ENCODE data around the gene PF4V1.
"Not testable (repeated sequence)": the region's sequence is repeated elsewhere in the genome, so short reads cannot be mapped to it uniquely, and the experiment has no call there.

Gene PF4V1

DNA sequence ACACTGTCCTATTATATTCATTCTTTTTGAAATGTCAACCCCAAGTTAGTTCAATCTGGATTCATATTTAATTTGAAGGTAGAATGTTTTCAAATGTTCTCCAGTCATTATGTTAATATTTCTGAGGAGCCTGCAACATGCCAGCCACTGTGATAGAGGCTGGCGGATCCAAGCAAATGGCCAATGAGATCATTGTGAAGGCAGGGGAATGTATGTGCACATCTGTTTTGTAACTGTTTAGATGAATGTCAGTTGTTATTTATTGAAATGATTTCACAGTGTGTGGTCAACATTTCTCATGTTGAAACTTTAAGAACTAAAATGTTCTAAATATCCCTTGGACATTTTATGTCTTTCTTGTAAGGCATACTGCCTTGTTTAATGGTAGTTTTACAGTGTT, 17.7 kb downstream of the PF4V1 start:
- DNase-seq (ENCODE audit: low read depth) = no peak

GRCh38 chr4:73871511-73872310, 18.6 kb downstream of the PF4V1 start:
- no peak for DNase-seq (ENCODE audit: low read depth)

- no peak for DNase-seq (ENCODE audit: low read depth)
Measured at GRCh38 chr4:73872316-73873108, 19.4 kb downstream of the PF4V1 start.

GRCh38 chr4:73874386-73874785, 21.3 kb downstream of the PF4V1 start:
- no peak for DNase-seq (ENCODE audit: low read depth)

GRCh38 chr4:73875401-73875800, 22.3 kb downstream of the PF4V1 start:
- no peak for DNase-seq (ENCODE audit: low read depth)

DNA sequence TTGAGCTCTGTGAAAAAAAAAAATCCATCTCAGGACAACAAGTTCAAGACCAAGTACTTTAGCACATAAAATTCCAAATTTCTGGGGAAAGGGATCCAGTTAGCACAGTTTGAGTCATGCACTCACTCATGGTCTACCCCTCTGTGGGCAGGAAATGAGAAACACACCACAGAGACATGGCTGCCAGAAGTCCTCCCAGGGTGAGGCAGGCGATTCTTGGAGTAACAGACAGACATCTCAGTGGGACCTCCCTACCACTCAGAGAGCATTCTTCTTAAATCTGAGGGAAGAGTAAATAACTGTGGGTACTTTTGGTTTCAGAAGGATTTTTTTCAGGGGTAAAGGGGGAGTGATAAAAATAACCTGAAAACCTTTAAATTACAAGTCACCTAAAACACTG, 30.2 kb downstream of the PF4V1 start:
- no peak for DNase-seq (ENCODE audit: low read depth)

DNA sequence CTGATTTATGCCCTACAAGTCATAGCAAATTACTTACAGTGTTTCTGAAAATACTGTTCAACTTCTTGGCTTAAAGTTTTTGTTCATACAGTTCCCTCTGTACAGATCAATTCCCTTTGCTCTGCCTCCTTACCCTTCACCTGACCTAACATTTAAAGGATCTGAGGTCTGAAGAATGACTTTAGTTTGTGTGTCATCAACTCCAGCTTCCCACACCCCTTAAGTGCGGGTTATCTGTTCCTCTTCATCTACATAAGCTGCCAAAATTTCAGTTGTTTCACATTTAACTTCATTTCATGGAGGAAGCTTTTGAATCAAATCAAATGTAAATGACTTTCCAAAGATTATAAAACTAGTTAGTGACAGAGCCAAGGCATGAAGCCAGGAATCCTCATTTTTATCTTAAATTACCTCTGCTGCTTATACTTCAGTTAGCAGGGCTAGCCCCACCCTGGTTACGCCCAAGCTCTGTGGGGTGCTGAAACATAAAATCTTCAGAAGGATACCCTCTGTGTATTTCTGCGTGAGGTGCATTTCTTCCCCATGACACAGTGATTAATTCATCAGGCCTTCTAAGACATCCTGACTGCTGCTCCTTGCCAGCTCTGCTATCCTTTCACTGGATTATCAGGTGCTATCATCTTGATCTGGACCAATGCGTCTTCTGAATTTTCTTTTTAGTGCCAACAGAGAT, 32.6 kb downstream of the PF4V1 start:
- no peak for DNase-seq (ENCODE audit: low read depth)

DNA sequence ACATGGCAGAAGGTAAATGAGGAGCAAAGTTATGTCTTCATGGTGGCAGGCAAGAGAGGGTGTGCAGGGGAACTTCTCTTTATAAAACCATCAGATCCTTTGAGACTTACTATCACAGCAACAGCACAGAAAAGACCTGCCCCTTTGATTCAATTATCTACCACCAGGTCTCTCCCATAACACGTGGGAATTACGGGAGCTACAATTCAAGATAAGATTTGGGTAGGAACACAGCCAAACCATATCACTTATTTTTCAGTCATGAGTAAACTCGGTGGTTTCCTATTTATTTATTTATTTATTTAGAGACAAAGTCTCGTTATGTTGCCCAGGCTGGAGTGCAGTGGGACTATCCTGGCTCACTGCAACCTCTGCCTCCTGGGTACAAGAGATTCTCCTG, 38.2 kb downstream of the PF4V1 start:
- DNase-seq (ENCODE audit: low read depth) = no peak

DNA sequence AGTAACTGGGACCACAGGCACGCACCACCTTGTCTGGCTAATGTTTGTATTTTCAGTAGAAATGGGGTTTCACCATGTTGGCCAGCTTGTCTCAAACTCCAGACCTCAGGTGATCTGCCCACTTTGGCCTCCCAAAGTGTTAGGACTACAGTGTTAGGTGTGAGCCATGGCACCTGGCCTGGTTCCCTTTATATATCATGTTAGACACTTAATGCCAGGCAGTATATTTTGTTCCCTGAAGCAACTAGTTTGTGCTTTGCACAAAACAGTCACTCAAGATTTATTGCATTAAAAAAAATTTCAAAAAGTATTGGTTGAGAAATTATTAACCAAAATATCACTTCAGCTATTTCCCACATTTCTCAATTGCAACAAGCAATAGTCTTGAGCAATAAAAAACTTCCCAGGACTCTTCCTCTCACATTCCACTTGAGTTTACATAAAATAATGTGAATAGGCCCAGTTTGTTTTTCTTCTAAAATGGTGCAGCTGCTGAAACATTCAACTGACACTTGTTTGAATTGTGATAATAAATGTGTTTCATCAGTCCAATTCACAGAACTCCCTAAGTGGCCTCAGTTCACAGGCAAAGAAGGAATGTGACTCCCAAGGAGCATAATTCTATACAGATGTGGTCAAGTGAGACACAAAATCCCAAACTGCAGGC, 38.8 kb downstream of the PF4V1 start:
- no peak for DNase-seq (ENCODE audit: low read depth)

GRCh38 chr4:73892966-73893365, 39.9 kb downstream of the PF4V1 start:
- no peak for DNase-seq (ENCODE audit: low read depth)

DNA sequence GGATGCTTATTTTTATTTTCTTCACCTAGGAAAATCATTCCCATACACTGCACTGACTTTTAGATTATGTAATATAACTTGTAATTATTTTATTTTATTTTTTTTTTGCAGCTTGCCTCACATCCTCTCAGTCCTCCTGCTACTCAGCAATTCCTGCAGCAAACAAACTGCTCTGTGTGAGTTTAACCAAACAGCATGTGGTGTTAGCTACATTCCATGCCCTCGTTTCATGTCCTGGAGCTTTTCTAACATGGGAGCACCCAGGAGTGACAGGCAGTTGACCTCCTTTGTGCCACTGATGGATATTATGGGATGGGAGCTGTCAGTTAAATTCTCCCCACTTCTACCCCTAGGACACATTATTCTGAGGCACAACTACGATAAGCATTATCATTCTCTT, 40.9 kb downstream of the PF4V1 start:
- no peak for DNase-seq (ENCODE audit: low read depth)

- DNase-seq (ENCODE audit: low read depth) = no peak
Measured at GRCh38 chr4:73895201-73896175, 42.4 kb downstream of the PF4V1 start.

DNA sequence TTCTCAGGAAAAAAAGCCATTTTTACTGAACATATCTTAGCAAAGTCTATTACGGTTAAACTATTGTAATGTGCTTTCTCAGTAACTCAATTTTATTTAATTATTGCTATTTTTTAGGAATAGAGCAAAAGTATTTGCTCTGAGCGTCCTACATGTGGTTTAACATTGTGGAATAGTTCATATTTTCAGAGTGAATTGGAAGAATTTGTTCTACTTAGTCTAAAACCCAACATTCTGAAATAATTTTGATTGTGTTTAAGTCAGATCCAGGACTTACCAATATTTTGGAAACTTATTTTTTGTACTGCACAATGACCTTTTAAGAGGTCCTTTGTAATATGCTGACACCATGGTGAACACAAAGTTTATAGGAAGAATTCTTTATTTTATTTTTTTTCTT, 43.3 kb downstream of the PF4V1 start:
- DNase-seq (ENCODE audit: low read depth) = no peak

DNA sequence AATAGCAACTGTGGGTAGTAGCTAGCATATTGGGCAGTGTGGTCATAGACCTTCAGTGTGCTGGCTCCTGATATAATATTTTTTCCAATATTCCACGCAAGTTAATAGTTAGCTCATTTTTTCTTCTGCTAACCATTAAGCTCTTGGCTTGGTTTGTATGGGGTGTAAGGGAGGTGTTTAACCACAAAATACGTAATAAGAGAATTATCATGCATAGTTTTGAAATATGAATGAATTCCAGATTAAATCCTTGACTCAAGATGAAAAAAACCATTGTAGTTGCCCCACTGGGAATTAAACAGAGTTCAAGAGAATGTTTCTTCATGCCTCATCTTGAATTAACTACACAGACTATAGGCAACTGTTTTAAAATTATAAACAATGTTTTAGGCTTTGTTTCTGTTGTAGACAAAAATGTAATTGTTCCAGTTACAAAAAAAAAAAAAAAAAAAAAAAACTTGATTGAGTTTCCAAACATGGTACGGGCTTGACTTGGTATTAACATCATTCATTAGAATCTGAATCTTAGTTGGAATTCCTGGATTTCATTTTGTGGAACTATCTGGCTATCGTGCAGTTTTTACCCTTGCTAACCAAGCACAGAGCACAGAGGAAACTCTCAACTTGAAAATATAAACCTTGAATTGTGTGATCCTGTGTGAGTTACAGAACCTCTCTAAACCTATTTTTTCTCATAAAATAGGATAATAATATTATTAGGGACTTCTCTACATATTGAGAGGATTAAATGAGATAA, 44.5 kb downstream of the PF4V1 start:
- no peak for DNase-seq (ENCODE audit: low read depth)

- DNase-seq (ENCODE audit: low read depth) = not testable (repeated sequence)
Measured at GRCh38 chr4:73899338-73899737, 46.2 kb downstream of the PF4V1 start.

GRCh38 chr4:73901031-73901430, 47.9 kb downstream of the PF4V1 start:
- no peak for DNase-seq (ENCODE audit: low read depth)

DNA sequence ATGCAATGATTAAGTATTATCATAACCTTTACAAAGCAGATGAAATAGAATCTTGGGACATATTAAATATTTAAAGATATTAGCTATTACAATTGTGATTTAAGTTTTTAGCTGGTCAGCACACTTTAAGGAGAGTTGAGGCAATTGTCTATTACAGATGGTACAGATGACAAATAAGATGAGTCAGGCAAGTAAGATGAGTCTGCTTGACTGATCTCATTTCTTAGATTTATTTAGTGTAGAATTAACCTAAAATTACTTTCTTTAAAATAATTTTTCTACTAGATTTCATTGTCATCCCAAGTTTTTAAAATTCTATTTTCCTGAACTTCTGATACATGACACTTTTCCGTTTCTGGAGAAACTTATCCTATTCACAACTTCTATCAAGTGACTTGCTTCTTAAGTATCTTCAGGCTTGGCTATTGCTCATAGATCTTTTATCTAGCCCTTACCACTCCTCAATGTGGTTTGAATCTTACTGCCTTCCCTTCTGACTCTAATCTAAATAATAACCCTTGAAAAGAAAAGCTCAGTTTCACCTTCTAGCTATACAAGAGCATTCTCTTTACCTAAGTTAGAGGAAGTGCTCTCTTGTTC, 49.0 kb downstream of the PF4V1 start:
- no peak for DNase-seq (ENCODE audit: low read depth)

DNA sequence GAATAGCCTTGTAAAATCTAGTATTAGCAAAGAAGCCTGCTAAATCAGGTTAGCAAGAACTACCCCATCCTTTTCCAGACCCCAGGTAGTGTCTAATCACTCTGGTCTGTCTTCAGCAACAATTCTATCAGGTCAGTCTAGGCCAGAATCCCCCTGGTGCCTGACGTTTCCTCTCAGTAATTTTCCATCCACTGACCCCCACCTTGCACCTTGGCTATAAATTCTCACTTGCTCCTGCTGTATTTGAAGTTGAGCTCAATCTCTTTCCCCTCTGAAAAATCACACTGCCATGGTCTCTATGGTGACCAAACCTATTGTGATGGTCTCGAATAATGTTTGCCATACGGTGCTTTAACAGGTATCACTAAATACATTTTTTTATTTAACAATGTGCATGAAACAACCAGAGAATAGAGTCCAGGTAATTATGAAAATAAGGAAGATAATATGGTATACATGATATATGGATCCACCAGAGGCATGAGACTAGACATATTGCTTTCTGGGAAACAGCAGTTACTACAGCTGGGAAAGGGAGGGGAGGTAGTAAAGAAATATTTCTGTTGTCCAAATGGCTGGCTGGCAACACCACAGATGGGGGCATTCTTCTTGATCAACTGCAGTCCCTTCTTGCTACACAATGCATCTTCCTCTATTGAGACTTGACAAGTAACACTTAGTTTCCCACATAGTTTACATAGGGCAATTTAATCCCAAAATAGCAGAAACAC, 49.9 kb downstream of the PF4V1 start:
- DNase-seq (ENCODE audit: low read depth) = no peak

All from stimulated activated CD8-positive, alpha-beta memory T cell treated with anti-CD3 and anti-CD28 coated beads, Interleukin-12 subunit alpha, Interleukin-12 subunit beta, amount 100 ng/mL, for 4 hours (primary cell).